Keratinocyte (primary cell): ENCODE measurements around the gene TMEM229B. TPM values are rescaled to one million over a fixed set of nuclear protein-coding genes. Genes with fewer than 3 reads are reported as not detected.

ENCODE experiments used
- DNase-seq: peaks from one replicate; pipeline ENCODE4 v3.0.0-alpha.2; 2011; ENCODE audit warnings: low read depth, missing footprints, low spot score
- FAIRE-seq: peaks from 2 replicates; lab custom pipeline; 2011; peaks lifted over from hg19 to GRCh38; lab: Jason Lieb, UNC
- H2AFZ ChIP-seq: 2 replicates; pipeline ENCODE4 v1.6.0; 2012; ENCODE audit warnings: low read length, control low read depth, inconsistent platforms; ENCODE audit not compliant: control insufficient read depth
- H3K27ac ChIP-seq: 2 replicates; pipeline ENCODE4 v1.5.1; 2011; ENCODE audit warnings: low read length; ENCODE audit not compliant: control insufficient read depth, insufficient read depth
- H3K27me3 ChIP-seq: 3 replicates; pipeline ENCODE4 v1.6.0; 2011; ENCODE audit warnings: low read length; ENCODE audit not compliant: control insufficient read depth, insufficient read depth; ENCODE audit errors: extremely low read depth
- H3K36me3 ChIP-seq, 2 experiments: 2 replicates in 1 of 2; 3 replicates in 1 of 2; pipeline ENCODE4 v1.5.1; 2011; ENCODE audit warnings: low read length in 2 of 2, mild to moderate bottlenecking in 1 of 2; ENCODE audit not compliant: control insufficient read depth in 2 of 2, insufficient read depth in 2 of 2; ENCODE audit errors: extremely low read depth in 1 of 2
- H3K4me1 ChIP-seq: 3 replicates; pipeline ENCODE4 v1.5.1; 2011; ENCODE audit warnings: low read length; ENCODE audit not compliant: control insufficient read depth, insufficient read depth; ENCODE audit errors: extremely low read depth
- H3K4me2 ChIP-seq: 3 replicates; pipeline ENCODE4 v1.6.0; 2011; ENCODE audit warnings: low read depth, low read length; ENCODE audit not compliant: control insufficient read depth, insufficient read depth; ENCODE audit errors: extremely low read depth
- H3K4me3 ChIP-seq, 3 experiments: fragments of 200-600 bp in 1 of 3; sonication (generic) in 1 of 3; 2 replicates in 2 of 3; 3 replicates in 1 of 3; pipeline ENCODE4 v1.5.1; 2011 to 2016; ENCODE audit warnings: low read length in 3 of 3, mild to moderate bottlenecking in 3 of 3, control low read depth in 2 of 3, inconsistent platforms in 1 of 3, low read depth in 1 of 3, mixed read lengths in 1 of 3, mixed run types in 1 of 3, moderate library complexity in 1 of 3; ENCODE audit not compliant: control insufficient read depth in 2 of 3, insufficient read depth in 2 of 3; ENCODE audit errors: extremely low read depth in 1 of 3
- H3K79me2 ChIP-seq: 2 replicates; pipeline ENCODE4 v1.6.0; 2012; ENCODE audit warnings: low read length; ENCODE audit not compliant: control insufficient read depth, insufficient read depth
- H3K9ac ChIP-seq: 3 replicates; pipeline ENCODE4 v1.6.0; 2011; ENCODE audit warnings: low read length; ENCODE audit not compliant: control insufficient read depth, insufficient read depth; ENCODE audit errors: extremely low read depth
- H3K9me1 ChIP-seq: 3 replicates; pipeline ENCODE4 v1.6.0; 2011; ENCODE audit warnings: low read length; ENCODE audit not compliant: control insufficient read depth, insufficient read depth; ENCODE audit errors: extremely low read depth
- H3K9me3 ChIP-seq: 2 replicates; pipeline ENCODE4 v1.5.1; 2012; ENCODE audit warnings: low read depth, low read length; ENCODE audit not compliant: control insufficient read depth
- H4K20me1 ChIP-seq: 3 replicates; pipeline ENCODE4 v1.6.0; 2011; ENCODE audit warnings: low read length; ENCODE audit not compliant: control insufficient read depth, insufficient read depth; ENCODE audit errors: extremely low read depth
- EZH2 ChIP-seq: IDR thresholded peaks from one replicate; pipeline ENCODE4 v1.6.1; 2012; ENCODE audit warnings: inconsistent platforms, mild to moderate bottlenecking, low read length, moderate library complexity
- dilution Hi-C: fragments of 300-500 bp; cut with MboI; formaldehyde crosslinking; loops from one replicate; pipeline ENCODE4 v1.7.0; 2020; ENCODE audit warnings: low sequenced_read_pairs; ENCODE audit not compliant: extremely low pct_ligation_motif_present
- polyA plus RNA-seq, 5 experiments: library from polyadenylated mRNA; depleted of rRNA in 3 of 5; stranded (reverse) in 3 of 5; stranded (forward) in 1 of 5; unstranded in 1 of 5; fragments of >200 nt; gene quantifications; 1 replicate in 1 of 5; 2 replicates in 3 of 5; 3 replicates in 1 of 5; pipeline versions ENCODE4 v1.2.1 to v1.2.3, GENCODE V29; 2011 to 2012; ENCODE audit warnings: missing spikeins in 2 of 5, low read depth in 1 of 5, low replicate concordance in 1 of 5
- TF ChIP-seq, protein P1 (sequence below), 3 experiments: IDR thresholded peaks in 1 of 3; conservative IDR thresholded peaks in 1 of 3; optimal IDR thresholded peaks in 1 of 3; 2 replicates in 2 of 3; 3 replicates in 1 of 3; pipeline versions ENCODE3 to v1.5.1; 2011; ENCODE audit warnings: low read length in 3 of 3, mild to moderate bottlenecking in 3 of 3, moderate library complexity in 2 of 3, control low read depth in 1 of 3, inconsistent platforms in 1 of 3; ENCODE audit not compliant: insufficient read depth in 2 of 3; ENCODE audit errors: extremely low read depth in 1 of 3

Gene TMEM229B
- polyA plus RNA-seq, 1 donor (not counting 4 experiments of a cell fraction or from before 2014, with no cell fraction given) = 1.0 TPM

DNA sequence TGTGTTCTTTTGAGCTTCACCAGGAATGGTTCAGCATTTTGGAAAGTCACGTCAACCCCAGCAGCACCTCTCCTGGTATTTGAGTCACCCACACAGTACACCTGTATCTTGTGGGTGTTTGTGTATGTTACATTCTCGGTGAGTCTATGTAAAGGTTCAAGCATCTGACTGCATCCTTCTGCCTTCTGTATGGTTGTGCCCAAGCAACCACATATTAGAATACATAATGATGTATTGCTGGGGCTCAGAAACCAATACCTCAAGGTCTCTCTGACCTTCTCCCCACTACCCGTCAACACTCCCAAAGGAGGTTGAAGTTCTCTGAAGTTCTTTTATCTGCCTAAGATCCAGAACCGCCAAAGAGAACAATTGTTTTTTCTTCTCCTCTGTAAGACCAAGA is 9.2 kb upstream of the TMEM229B start:
- Histone ChIP-seq H3K4me1 (no peaks in the 10 kb centered on the region), H4K20me1 (no peaks in the 10 kb centered on the region), H3K9ac (no peak overlapping the region), H2AFZ (no peak overlapping the region), H3K27ac (no peak overlapping the region), H3K9me3 (peaks cover 3% of the 10 kb centered on the region), H3K9me1 (no peaks in the 10 kb centered on the region), H3K4me2 (no peak overlapping the region), H3K27me3 (no peaks in the 10 kb centered on the region), H3K36me3 (no peaks in the 10 kb centered on the region), H3K79me2 (no peaks in the 10 kb centered on the region), H3K4me3 (no peak overlapping the region)
- no peak for FAIRE-seq
- dilution Hi-C loops = no loop called here
- TF ChIP-seq EZH2 = no peak
- TF ChIP-seq, protein P1, sequence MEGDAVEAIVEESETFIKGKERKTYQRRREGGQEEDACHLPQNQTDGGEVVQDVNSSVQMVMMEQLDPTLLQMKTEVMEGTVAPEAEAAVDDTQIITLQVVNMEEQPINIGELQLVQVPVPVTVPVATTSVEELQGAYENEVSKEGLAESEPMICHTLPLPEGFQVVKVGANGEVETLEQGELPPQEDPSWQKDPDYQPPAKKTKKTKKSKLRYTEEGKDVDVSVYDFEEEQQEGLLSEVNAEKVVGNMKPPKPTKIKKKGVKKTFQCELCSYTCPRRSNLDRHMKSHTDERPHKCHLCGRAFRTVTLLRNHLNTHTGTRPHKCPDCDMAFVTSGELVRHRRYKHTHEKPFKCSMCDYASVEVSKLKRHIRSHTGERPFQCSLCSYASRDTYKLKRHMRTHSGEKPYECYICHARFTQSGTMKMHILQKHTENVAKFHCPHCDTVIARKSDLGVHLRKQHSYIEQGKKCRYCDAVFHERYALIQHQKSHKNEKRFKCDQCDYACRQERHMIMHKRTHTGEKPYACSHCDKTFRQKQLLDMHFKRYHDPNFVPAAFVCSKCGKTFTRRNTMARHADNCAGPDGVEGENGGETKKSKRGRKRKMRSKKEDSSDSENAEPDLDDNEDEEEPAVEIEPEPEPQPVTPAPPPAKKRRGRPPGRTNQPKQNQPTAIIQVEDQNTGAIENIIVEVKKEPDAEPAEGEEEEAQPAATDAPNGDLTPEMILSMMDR (optimal IDR thresholded peaks at IDR 0.05 in 1 of 3, IDR thresholded peaks at IDR 0.05 in 1 of 3, conservative IDR thresholded peaks at IDR 0.05 in 1 of 3; ENCODE audit: extremely low read depth in 1 of 3, insufficient read depth in 2 of 3, low read length in 3 of 3) = no peak
- DNase-seq = no peak

GRCh38 chr14:67497216-67497615 is 8.7 kb upstream of the TMEM229B start:
- Histone ChIP-seq H3K9ac (no peak overlapping the region), H4K20me1 (no peaks in the 10 kb centered on the region), H3K27ac (no peak overlapping the region), H3K27me3 (no peaks in the 10 kb centered on the region), H3K79me2 (no peaks in the 10 kb centered on the region), H3K9me3 (peaks cover 3% of the 10 kb centered on the region), H3K9me1 (no peaks in the 10 kb centered on the region), H3K4me3 (no peak overlapping the region), H3K36me3 (no peaks in the 10 kb centered on the region), H2AFZ (no peak overlapping the region), H3K4me1 (no peaks in the 10 kb centered on the region), H3K4me2 (no peak overlapping the region)
- dilution Hi-C loops = no loop called here
- FAIRE-seq (no peak), DNase-seq (no peak)
- no peak for TF ChIP-seq EZH2
- TF ChIP-seq, protein P1 (optimal IDR thresholded peaks at IDR 0.05 in 1 of 3, IDR thresholded peaks at IDR 0.05 in 1 of 3, conservative IDR thresholded peaks at IDR 0.05 in 1 of 3; ENCODE audit: extremely low read depth in 1 of 3, insufficient read depth in 2 of 3, low read length in 3 of 3) = no peak
